Activated CD4-positive, alpha-beta T cell treated with anti-CD3 and anti-CD28 coated beads, Interleukin-2, amount 50 U/mL, for 24 hours (primary cell): ENCODE results near the gene PDE6B.

ENCODE experiments used
- DNase-seq, 2 donors: peaks; one replicate each; pipeline ENCODE4 v3.0.0-alpha.2; 2020; ENCODE audit warnings: low read depth in 1 of 2, low spot score in 1 of 2

The PDE6B gene

GRCh38 chr4:622071-622995 is 3.0 kb upstream of the PDE6B start:
- no peak for DNase-seq

GRCh38 chr4:622996-623913 is 2.1 kb upstream of the PDE6B start:
- DNase-seq = no peak

GRCh38 chr4:623914-624566 is 1.3 kb upstream of the PDE6B start:
- DNase-seq = no peak

- DNase-seq = no peak
Measured at GRCh38 chr4:625631-626161, 323 bp downstream of the PDE6B start.

- no peak for DNase-seq
Measured at GRCh38 chr4:626201-627091, 1.1 kb downstream of the PDE6B start.

- no peak for DNase-seq
Measured at GRCh38 chr4:627347-628125, 2.2 kb downstream of the PDE6B start.

GRCh38 chr4:628311-628741 is 3.0 kb downstream of the PDE6B start:
- no peak for DNase-seq

GRCh38 chr4:628821-629635 is 3.7 kb downstream of the PDE6B start:
- no peak for DNase-seq

GRCh38 chr4:629636-629914 is 4.2 kb downstream of the PDE6B start:
- DNase-seq = no peak

GRCh38 chr4:629915-630641 is 4.7 kb downstream of the PDE6B start:
- DNase-seq = no peak

GRCh38 chr4:630656-631055 is 5.3 kb downstream of the PDE6B start:
- DNase-seq = no peak

- DNase-seq = no peak
Measured at GRCh38 chr4:632196-632790, 6.9 kb downstream of the PDE6B start.

- DNase-seq = no peak
Measured at GRCh38 chr4:632926-633325, 7.6 kb downstream of the PDE6B start.

GRCh38 chr4:633406-633805 is 8.0 kb downstream of the PDE6B start:
- no peak for DNase-seq

GRCh38 chr4:633976-634598 is 8.7 kb downstream of the PDE6B start:
- no peak for DNase-seq

- no peak for DNase-seq
Measured at GRCh38 chr4:634599-634985, 9.2 kb downstream of the PDE6B start.
